ENCODE measurements around the gene TREM1. TPM values are rescaled to one million over a fixed set of nuclear protein-coding genes. Genes with fewer than 3 reads are reported as not detected.
"Not testable (repeated sequence)": the region's sequence is repeated elsewhere in the genome, so short reads cannot be mapped to it uniquely, and the experiment has no call there.

The TREM1 gene
- total RNA-seq, 2 donors from 2014 or later, result not detected

- H3K9me3 ChIP-seq, result no peaks in the 10 kb centered on the region
- DNase-seq (no peak), ATAC-seq (no peak)
- H3K4me1 ChIP-seq, result no peaks in the 10 kb centered on the region
- no peak overlapping the region for H3K4me3 ChIP-seq
- H3K27me3 ChIP-seq, result no peaks in the 10 kb centered on the region
- WGBS, 2 donors, result 52 to 72% methylated on average over 3 of the region's 3 CpGs
- intact Hi-C loops (cut with DNase I), result no loop called here
- no peak overlapping the region for H3K27ac ChIP-seq
- no peaks in the 10 kb centered on the region for H3K36me3 ChIP-seq (replicated peaks in 1 of 2; ENCODE audit: insufficient read depth in 1 of 2, low read depth in 2 of 2)
- TF ChIP-seq CTCF (IDR thresholded peaks at IDR 0.05), result no peak
These were observed 12.5 kb upstream of the TREM1 start for GRCh38 chr6:41298785-41299502.

GRCh38 chr6:41297248-41297647 lies 10.8 kb upstream of the TREM1 start:
- H3K4me1 ChIP-seq; intact Hi-C loops (cut with DNase I); H3K36me3 ChIP-seq (replicated peaks in 1 of 2; ENCODE audit: insufficient read depth in 1 of 2, low read depth in 2 of 2); DNase-seq; ATAC-seq; H3K27ac ChIP-seq; H3K4me3 ChIP-seq; H3K9me3 ChIP-seq; H3K27me3 ChIP-seq: not testable (repeated sequence)
- WGBS, 2 donors, result 65 to 71% methylated on average over 5 of the region's 5 CpGs

DNA sequence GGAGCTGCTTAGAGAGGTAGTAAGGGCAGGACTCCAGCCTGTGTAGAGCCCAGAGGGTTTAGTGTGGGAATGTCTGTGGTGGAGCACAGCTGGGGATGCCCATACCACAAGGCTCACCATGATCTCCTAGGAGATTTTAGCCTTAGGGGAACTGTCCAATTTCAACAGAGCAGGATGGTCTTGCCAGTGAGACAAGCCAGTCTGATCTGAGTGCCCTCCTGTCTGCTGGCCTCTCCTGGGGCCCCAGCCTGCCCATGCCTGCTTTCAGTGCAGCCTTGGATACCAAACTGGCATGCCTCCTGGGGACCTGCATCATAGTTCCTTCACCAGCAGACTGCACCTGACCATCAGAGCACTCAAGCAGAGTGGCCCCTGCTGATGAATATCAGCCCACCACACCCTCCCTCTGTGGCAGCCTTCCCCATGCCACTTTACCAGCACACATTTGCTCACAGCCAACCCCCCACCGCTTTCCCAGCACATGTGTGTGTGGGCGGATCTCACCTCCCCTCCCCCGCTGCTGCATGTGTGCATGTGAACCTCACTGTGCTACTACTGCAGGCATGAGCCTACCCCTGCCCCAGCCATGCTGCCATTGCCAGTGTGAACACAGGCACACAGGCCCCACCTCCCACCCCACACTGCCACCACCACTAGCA lies 7.9 kb upstream of the TREM1 start:
- TF ChIP-seq POLR2A (IDR thresholded peaks at IDR 0.05), result no peak
- TF ChIP-seq CTCF (IDR thresholded peaks at IDR 0.05), result no peak
- intact Hi-C loops (cut with DNase I), result no loop called here
- WGBS, 2 donors, result 85 to 94% methylated on average over 3 of the region's 3 CpGs
- H3K4me3 ChIP-seq, result no peak overlapping the region
- no peak overlapping the region for H3K27ac ChIP-seq
- no peaks in the 10 kb centered on the region for H3K27me3 ChIP-seq
- no peaks in the 10 kb centered on the region for H3K36me3 ChIP-seq (replicated peaks in 1 of 2; ENCODE audit: insufficient read depth in 1 of 2, low read depth in 2 of 2)
- ATAC-seq, result no peak
- no peak for DNase-seq
- no peaks in the 10 kb centered on the region for H3K4me1 ChIP-seq
- no peaks in the 10 kb centered on the region for H3K9me3 ChIP-seq

DNA sequence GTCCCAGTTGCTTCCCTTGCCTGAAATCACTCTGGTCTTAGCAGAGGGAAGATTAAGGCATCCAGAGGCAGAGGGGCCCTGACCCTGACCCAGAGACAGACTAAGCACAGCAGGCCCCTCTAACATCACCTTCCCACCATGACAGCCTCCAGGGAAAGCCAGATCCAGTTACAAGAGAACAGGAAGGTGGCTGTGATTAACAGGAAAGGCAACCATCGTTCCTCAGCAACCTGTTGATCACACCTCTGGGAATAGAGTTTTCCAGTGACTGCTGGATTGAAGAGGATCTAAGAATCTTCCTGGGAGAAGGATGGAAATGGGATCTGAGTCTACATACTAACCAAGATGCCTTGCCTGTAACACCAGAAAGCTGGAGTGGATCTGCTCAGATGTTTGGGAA lies 5.2 kb upstream of the TREM1 start:
- TF ChIP-seq CTCF (IDR thresholded peaks at IDR 0.05), result no peak
- TF ChIP-seq POLR2A (IDR thresholded peaks at IDR 0.05), result no peak
- Histone ChIP-seq H3K27ac (no peak overlapping the region), H3K27me3 (no peaks in the 10 kb centered on the region), H3K4me3 (no peak overlapping the region), H3K36me3 (replicated peaks in 1 of 2; ENCODE audit: insufficient read depth in 1 of 2, low read depth in 2 of 2) (no peaks in the 10 kb centered on the region), H3K9me3 (no peaks in the 10 kb centered on the region), H3K4me1 (no peaks in the 10 kb centered on the region)
- intact Hi-C loops (cut with DNase I), result no loop called here
- WGBS, 2 donors, result 50 to 73% methylated on average over 1 of the region's 1 CpG
- ATAC-seq (no peak), DNase-seq (no peak)

- 79 to 93% methylated on average over 4 of the region's 4 CpGs for WGBS, 2 donors
- H3K4me1 ChIP-seq, result no peaks in the 10 kb centered on the region
- no peaks in the 10 kb centered on the region for H3K36me3 ChIP-seq (replicated peaks in 1 of 2; ENCODE audit: insufficient read depth in 1 of 2, low read depth in 2 of 2)
- intact Hi-C loops (cut with DNase I), result no loop called here
- DNase-seq (no peak), ATAC-seq (no peak)
- no peaks in the 10 kb centered on the region for H3K27me3 ChIP-seq
- H3K9me3 ChIP-seq, result no peaks in the 10 kb centered on the region
- H3K4me3 ChIP-seq, result no peak overlapping the region
- no peak overlapping the region for H3K27ac ChIP-seq
- TF ChIP-seq CTCF (IDR thresholded peaks at IDR 0.05) (no peak), POLR2A (IDR thresholded peaks at IDR 0.05) (no peak)
These were observed 3.3 kb upstream of the TREM1 start for GRCh38 chr6:41289815-41290214.
